Caco-2 (cell line): ENCODE data around the gene PAX1. TPM values are rescaled to one million over a fixed set of nuclear protein-coding genes. Genes with fewer than 3 reads are reported as not detected.

Experiments
- BruUV-seq: library from RNA; stranded (reverse); fragments of 400-500 nt; replicated peaks from 2 replicates; lab custom pipeline; 2021; lab: Mats Ljungman, UMichigan
- CTCF ChIA-PET: fragments of 300-600 bp; sonication (Branson Sonifier 250); formaldehyde crosslinking; loops from one replicate; lab custom pipeline; 2022; ENCODE audit warnings: antibody characterized with exemption; lab: Charles Lee
- POLR2A ChIA-PET: fragments of 300-600 bp; sonication (Branson Sonifier 250); formaldehyde crosslinking; loops from one replicate; lab custom pipeline; 2022; ENCODE audit warnings: antibody characterized with exemption; lab: Charles Lee
- DNase-seq, 2 experiments: peaks; one replicate each; pipeline versions ENCODE4 v3.0.0 to v3.0.0-alpha.2; 2020 to 2022
- H3K27me3 ChIP-seq: replicated peaks from 2 replicates; pipeline ENCODE4 v1.6.0; 2011; ENCODE audit warnings: low read length; ENCODE audit not compliant: control insufficient read depth, insufficient read depth
- H3K36me3 ChIP-seq: 2 replicates; pipeline ENCODE4 v1.5.1; 2011; ENCODE audit warnings: low read length; ENCODE audit not compliant: control insufficient read depth, insufficient read depth
- H3K4me1 ChIP-seq: fragments of 250-450 bp; sonication (Bioruptor Pico); 2 replicates; pipeline ENCODE4 v1.5.1; 2020; ENCODE audit warnings: mild to moderate bottlenecking
- H3K4me3 ChIP-seq: 2 replicates; pipeline ENCODE4 v1.5.1; 2011; ENCODE audit warnings: low read depth, mild to moderate bottlenecking, control low read depth, low read length
- H3K9me3 ChIP-seq: fragments of 250-450 bp; sonication (Bioruptor Pico); 2 replicates; pipeline ENCODE4 v1.5.1; 2020; ENCODE audit warnings: mild to moderate bottlenecking, moderate library complexity
- H3K27ac Mint-ChIP-seq: one replicate; pipeline ENCODE4 v1.8.0; 2022; ENCODE audit warnings: mixed read lengths; ENCODE audit not compliant: unreplicated experiment
- H3K27me3 Mint-ChIP-seq: one replicate; pipeline ENCODE4 v1.8.0; 2022; ENCODE audit warnings: mixed read lengths; ENCODE audit not compliant: insufficient read depth, unreplicated experiment
- H3K36me3 Mint-ChIP-seq: one replicate; pipeline ENCODE4 v1.8.0; 2022; ENCODE audit warnings: mild to moderate bottlenecking, mixed read lengths; ENCODE audit not compliant: insufficient read depth, unreplicated experiment
- H3K4me1 Mint-ChIP-seq: one replicate; pipeline ENCODE4 v1.8.0; 2022; ENCODE audit warnings: low read depth, mixed read lengths; ENCODE audit not compliant: unreplicated experiment
- H3K4me3 Mint-ChIP-seq: one replicate; pipeline ENCODE4 v1.8.0; 2022; ENCODE audit warnings: mild to moderate bottlenecking, moderate library complexity, mixed read lengths; ENCODE audit not compliant: unreplicated experiment
- H3K9me3 Mint-ChIP-seq: one replicate; pipeline ENCODE4 v1.8.0; 2022; ENCODE audit warnings: mixed read lengths; ENCODE audit not compliant: unreplicated experiment
- intact Hi-C: fragments of 100-400 bp; cut with micrococcal nuclease; formaldehyde crosslinking; loops from one replicate; pipeline ENCODE4 v1.10.0; 2022; ENCODE audit not compliant: unreplicated experiment
- total RNA-seq: library from RNA; stranded (reverse); gene quantifications from 2 replicates; pipeline ENCODE4 v1.2.3, GENCODE V29; 2022
- TF ChIP-seq, protein P1 (sequence below), 2 experiments: fragments of 200-600 bp in 1 of 2; IDR thresholded peaks; 1 replicate in 1 of 2; 2 replicates in 1 of 2; pipeline versions ENCODE4 v1.5.1 to v1.8.0; 2011 to 2022; ENCODE audit warnings: antibody characterized with exemption in 1 of 2, control low read depth in 1 of 2, inconsistent platforms in 1 of 2, low read depth in 1 of 2, low read length in 1 of 2, mild to moderate bottlenecking in 1 of 2, moderate library complexity in 1 of 2; ENCODE audit not compliant: insufficient read depth in 1 of 2, severe bottlenecking in 1 of 2, unreplicated experiment in 1 of 2

The PAX1 gene
- total RNA-seq, 1 experiment from 2014 or later, result not detected

DNA sequence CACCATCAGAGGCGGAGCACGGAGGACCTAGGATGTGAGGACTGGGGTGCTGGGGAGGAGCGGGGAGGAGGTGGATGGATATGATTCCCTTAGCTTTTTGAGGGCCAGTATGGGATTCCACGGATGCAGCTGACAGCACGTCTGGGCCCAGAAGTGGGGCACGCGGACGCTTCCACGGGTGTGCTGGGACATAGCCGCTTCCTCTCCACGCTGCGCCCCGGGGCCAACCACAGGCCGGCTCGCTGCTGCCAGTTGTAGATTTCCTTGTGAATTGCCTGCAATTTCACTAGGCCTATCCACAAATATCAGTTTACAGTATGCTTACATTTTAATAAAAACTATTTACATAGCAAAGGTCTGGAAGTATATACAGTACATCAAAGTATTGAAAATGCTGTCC lies 23.9 kb downstream of the PAX1 start:
- Mint-ChIP-seq H3K4me1 (no peaks in the 10 kb centered on the region), H3K36me3 (no peaks in the 10 kb centered on the region), H3K27me3 (no peaks in the 10 kb centered on the region), H3K27ac (no peak overlapping the region), H3K4me3 (no peak overlapping the region), H3K9me3 (peaks cover 4% of the 10 kb centered on the region)
- DNase-seq, result no peak
- intact Hi-C loops, result no loop called here
- Histone ChIP-seq H3K4me3 (no peak overlapping the region), H3K27me3 (no peaks in the 10 kb centered on the region), H3K9me3 (peaks cover 6% of the 10 kb centered on the region), H3K4me1 (peaks cover 26% of the 10 kb centered on the region), H3K36me3 (no peaks in the 10 kb centered on the region)
- BruUV-seq, result no TSS peak
- POLR2A ChIA-PET, result no interaction called here
- TF ChIP-seq, protein P1, sequence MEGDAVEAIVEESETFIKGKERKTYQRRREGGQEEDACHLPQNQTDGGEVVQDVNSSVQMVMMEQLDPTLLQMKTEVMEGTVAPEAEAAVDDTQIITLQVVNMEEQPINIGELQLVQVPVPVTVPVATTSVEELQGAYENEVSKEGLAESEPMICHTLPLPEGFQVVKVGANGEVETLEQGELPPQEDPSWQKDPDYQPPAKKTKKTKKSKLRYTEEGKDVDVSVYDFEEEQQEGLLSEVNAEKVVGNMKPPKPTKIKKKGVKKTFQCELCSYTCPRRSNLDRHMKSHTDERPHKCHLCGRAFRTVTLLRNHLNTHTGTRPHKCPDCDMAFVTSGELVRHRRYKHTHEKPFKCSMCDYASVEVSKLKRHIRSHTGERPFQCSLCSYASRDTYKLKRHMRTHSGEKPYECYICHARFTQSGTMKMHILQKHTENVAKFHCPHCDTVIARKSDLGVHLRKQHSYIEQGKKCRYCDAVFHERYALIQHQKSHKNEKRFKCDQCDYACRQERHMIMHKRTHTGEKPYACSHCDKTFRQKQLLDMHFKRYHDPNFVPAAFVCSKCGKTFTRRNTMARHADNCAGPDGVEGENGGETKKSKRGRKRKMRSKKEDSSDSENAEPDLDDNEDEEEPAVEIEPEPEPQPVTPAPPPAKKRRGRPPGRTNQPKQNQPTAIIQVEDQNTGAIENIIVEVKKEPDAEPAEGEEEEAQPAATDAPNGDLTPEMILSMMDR (IDR thresholded peaks at IDR 0.05; ENCODE audit: insufficient read depth in 1 of 2, low read depth in 1 of 2, low read length in 1 of 2, severe bottlenecking in 1 of 2, unreplicated experiment in 1 of 2), result no peak
- CTCF ChIA-PET, result interaction anchor here (1.4 kb wide), 1 partner anchor 39 kb away, joined by 3 read pairs; no protein-coding TSS in a partner anchor

DNA sequence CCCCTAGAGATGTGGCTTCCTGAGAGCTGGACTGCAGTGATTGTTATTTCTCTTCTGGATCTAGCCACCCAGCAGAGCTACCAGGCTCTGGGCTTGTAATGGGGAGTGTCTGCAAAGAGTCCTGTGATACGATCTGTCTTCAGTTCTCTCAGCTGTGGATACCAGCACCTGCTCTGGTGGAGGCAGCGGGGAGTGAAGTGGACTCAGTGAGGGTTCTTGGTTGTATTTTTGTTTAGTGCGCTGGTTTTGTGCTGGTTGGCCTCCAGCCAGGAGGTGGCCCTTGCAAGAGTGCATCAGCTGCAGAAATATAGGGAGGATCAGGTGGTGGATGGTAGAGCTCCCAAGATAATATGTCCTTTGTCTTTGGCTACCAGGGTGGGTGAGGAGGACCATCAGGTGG lies 33.7 kb downstream of the PAX1 start:
- DNase-seq, result no peak
- H3K27me3 ChIP-seq, result no peaks in the 10 kb centered on the region
- peaks cover 48% of the 10 kb centered on the region for H3K9me3 Mint-ChIP-seq
- no peaks in the 10 kb centered on the region for H3K4me1 Mint-ChIP-seq
- ChIA-PET POLR2A (no interaction called here), CTCF (interaction anchor here (0.6 to 1.1 kb wide), 2 partner anchors 17 to 20 kb away, joined by 3 read pairs; no protein-coding TSS in a partner anchor)
- peaks cover 8% of the 10 kb centered on the region; the same call in 1 of the 2 replicates for H3K9me3 ChIP-seq
- no peak overlapping the region for H3K27ac Mint-ChIP-seq
- no peak overlapping the region for H3K4me3 Mint-ChIP-seq
- H3K27me3 Mint-ChIP-seq, result peaks cover 3% of the 10 kb centered on the region
- BruUV-seq, result no TSS peak
- no peak overlapping the region for H3K4me3 ChIP-seq
- H3K36me3 ChIP-seq, result no peaks in the 10 kb centered on the region
- TF ChIP-seq, protein P1 (IDR thresholded peaks at IDR 0.05; ENCODE audit: insufficient read depth in 1 of 2, low read depth in 1 of 2, low read length in 1 of 2, severe bottlenecking in 1 of 2, unreplicated experiment in 1 of 2), result no peak
- no peaks in the 10 kb centered on the region for H3K36me3 Mint-ChIP-seq
- no peaks in the 10 kb centered on the region; the same call in 1 of the 2 replicates for H3K4me1 ChIP-seq
- intact Hi-C loops, result no loop called here

DNA sequence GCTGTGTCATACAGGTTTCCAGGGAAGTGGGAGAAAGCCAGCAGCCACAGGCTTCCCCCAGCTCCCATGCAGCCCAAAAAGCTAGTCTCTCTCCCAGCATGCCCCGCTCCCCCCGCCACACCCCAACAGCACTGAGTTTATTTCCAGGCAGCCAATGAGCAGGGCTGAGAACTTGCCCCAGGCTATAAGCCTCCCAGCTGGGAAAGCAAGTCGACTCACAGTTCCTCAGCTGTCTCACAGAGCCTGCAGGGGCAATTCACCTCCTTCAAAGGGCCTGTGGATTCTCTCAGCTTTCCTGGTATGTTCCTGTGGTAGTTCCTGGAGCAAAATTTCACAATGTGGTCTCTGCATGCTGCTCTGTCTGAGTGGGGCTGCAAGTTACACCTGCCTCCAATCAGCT lies 34.2 kb downstream of the PAX1 start:
- peaks cover 43% of the 10 kb centered on the region for H3K9me3 Mint-ChIP-seq
- intact Hi-C loops, result no loop called here
- Histone ChIP-seq H3K4me1 (no peaks in the 10 kb centered on the region; the same call in 1 of the 2 replicates), H3K27me3 (no peaks in the 10 kb centered on the region), H3K9me3 (0 out of 2 replicates have a peak, but pooled peaks cover 5% of the 10 kb centered on the region), H3K4me3 (no peak overlapping the region), H3K36me3 (no peaks in the 10 kb centered on the region)
- H3K27me3 Mint-ChIP-seq, result peaks cover 3% of the 10 kb centered on the region
- BruUV-seq, result no TSS peak
- DNase-seq, result peak; percentile 41 to 79
- ChIA-PET CTCF (interaction anchor here (0.6 to 1.1 kb wide), 2 partner anchors 16 to 20 kb away, joined by 3 read pairs; no protein-coding TSS in a partner anchor), POLR2A (no interaction called here)
- no peaks in the 10 kb centered on the region for H3K4me1 Mint-ChIP-seq
- H3K36me3 Mint-ChIP-seq, result no peaks in the 10 kb centered on the region
- no peak overlapping the region for H3K27ac Mint-ChIP-seq
- no peak overlapping the region for H3K4me3 Mint-ChIP-seq
- TF ChIP-seq, protein P1 (IDR thresholded peaks at IDR 0.05; ENCODE audit: insufficient read depth in 1 of 2, low read depth in 1 of 2, low read length in 1 of 2, severe bottlenecking in 1 of 2, unreplicated experiment in 1 of 2), result no peak
